Small intestine (tissue), 7 donors: ENCODE measurements around the gene IDH3G. TPM values are rescaled to one million over a fixed set of nuclear protein-coding genes. Genes with fewer than 3 reads are reported as not detected.

Experiments used
- DNase-seq, 2 donors: peaks; one replicate each; pipeline versions ENCODE4 v3.0.0 to v3.0.0-alpha.2; 2013
- FAIRE-seq: peaks from 2 replicates; lab custom pipeline; 2012; peaks lifted over from hg19 to GRCh38; lab: Jason Lieb, UNC
- H3K27ac ChIP-seq, 3 donors: one replicate each; pipeline ENCODE4 v1.5.1; 2013; ENCODE audit warnings: low read length in 2 of 3, mild to moderate bottlenecking in 2 of 3, control low read depth in 1 of 3, inconsistent platforms in 1 of 3, low read depth in 1 of 3, moderate library complexity in 1 of 3
- H3K27me3 ChIP-seq, 3 donors: one replicate each; pipeline ENCODE4 v1.6.1; 2013; ENCODE audit warnings: low read length in 3 of 3, inconsistent platforms in 1 of 3; ENCODE audit not compliant: control insufficient read depth in 3 of 3, insufficient read depth in 3 of 3
- H3K36me3 ChIP-seq, 3 donors: one replicate each; pipeline ENCODE4 v1.6.1; 2013; ENCODE audit warnings: low read length in 3 of 3, inconsistent platforms in 1 of 3, low read depth in 1 of 3, mild to moderate bottlenecking in 1 of 3, moderate library complexity in 1 of 3; ENCODE audit not compliant: control insufficient read depth in 3 of 3, insufficient read depth in 2 of 3
- H3K4me1 ChIP-seq, 3 donors: one replicate each; pipeline ENCODE4 v1.6.1; 2013; ENCODE audit warnings: low read length in 2 of 3, inconsistent platforms in 1 of 3, low read depth in 1 of 3, mild to moderate bottlenecking in 1 of 3, moderate library complexity in 1 of 3; ENCODE audit not compliant: control insufficient read depth in 3 of 3, insufficient read depth in 2 of 3
- H3K4me3 ChIP-seq, 3 donors: one replicate each; pipeline ENCODE4 v1.5.1; 2013; ENCODE audit warnings: low read length in 3 of 3, control low read depth in 1 of 3, inconsistent platforms in 1 of 3, low read depth in 1 of 3, mild to moderate bottlenecking in 1 of 3, moderate library complexity in 1 of 3
- H3K9me3 ChIP-seq, 2 donors: one replicate each; pipeline ENCODE4 v1.6.1; 2013; ENCODE audit warnings: low read depth in 1 of 2, low read length in 1 of 2; ENCODE audit not compliant: control insufficient read depth in 2 of 2, insufficient read depth in 1 of 2
- WGBS, 3 donors: extraction: QIAGEN DNeasy Blood & Tissue Kit; methylation state at CpG; one replicate each; pipeline ENCODE4 v1.1.7; 2013; 5-methylcytosine and 5-hydroxymethylcytosine counted together
- polyA plus RNA-seq, 4 donors: library from polyadenylated mRNA; stranded (reverse) in 3 of 4; unstranded in 1 of 4; fragments of 200-250 nt in 3 of 4; fragments of 120-200 nt in 1 of 4; gene quantifications; one replicate each; pipeline versions ENCODE4 v1.2.1 to v1.2.3, GENCODE V29; 2013
- donor health status: healthy with polysubstance abuse.
- donor health status: control.
- donor health status: control.
- donor health status: Bipolar disorder and iron deficiency.
- donor health status: healthy.

The IDH3G gene
- polyA plus RNA-seq, 4 donors, result 59.9 to 114 (median 85.5) TPM

DNA sequence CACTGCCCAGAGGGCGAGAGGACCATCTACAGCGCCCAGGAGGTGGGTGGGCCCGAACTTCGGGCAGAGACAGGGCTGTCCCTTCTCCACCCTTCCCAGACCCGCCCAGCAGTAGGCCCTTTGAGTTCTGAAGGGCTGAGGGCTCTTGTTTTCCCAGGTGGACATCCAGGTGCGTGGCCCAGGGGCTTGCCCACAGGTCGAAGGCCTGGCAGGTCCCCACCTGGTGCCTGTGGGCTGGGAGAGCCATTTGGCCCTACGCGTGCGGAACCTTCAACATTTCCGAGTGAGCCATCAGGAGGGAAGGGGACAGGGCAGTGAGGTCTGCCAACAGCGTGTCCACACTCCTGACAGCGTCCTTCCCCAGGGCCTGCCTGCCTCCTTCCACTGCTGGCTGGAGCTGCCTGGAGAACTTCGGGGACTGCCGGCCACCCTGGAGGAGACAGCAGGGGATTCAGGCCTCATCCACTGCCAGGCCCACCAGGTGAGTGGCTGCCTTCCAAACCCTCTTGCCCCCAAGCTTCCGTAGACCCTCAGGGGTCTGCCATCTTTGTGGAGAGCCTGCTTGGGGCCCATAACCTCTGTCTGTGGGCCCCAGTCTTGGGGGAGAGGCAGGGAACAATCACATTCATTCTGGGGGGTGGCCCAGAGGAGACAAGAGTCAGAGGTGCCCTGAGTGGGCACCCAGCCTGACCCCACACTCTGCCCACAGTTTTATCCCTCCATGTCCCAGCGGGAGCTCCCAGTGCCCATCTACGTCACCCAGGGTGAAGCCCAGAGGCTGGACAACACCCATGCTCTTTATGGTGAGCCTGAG, 23.4 kb downstream of the IDH3G start:
- WGBS, 3 donors, result 91 to 94% (median 92%) methylated on average over 14 to 18 of the region's 18 CpGs
- DNase-seq (no peak), FAIRE-seq (no peak)

GRCh38 chrX:153769865-153770600, 24.1 kb downstream of the IDH3G start:
- WGBS, 3 donors, result 81 to 89% (median 86%) methylated on average over 20 to 24 of the region's 25 CpGs
- no peak for FAIRE-seq

More for the DNA sequence above, 23.4 kb downstream of the IDH3G start:
- no peak overlapping the region for H3K27ac ChIP-seq
- H3K9me3 ChIP-seq, result no peaks in the 10 kb centered on the region
- no peaks in the 10 kb centered on the region for H3K4me1 ChIP-seq
- no peaks in the 10 kb centered on the region for H3K36me3 ChIP-seq
- H3K27me3 ChIP-seq, result no peaks in the 10 kb centered on the region
- no peak overlapping the region for H3K4me3 ChIP-seq

GRCh38 chrX:153769158-153769864, 24.9 kb downstream of the IDH3G start:
- WGBS, 3 donors, result 86 to 90% (median 88%) methylated on average over 18 to 23 of the region's 23 CpGs
- Histone ChIP-seq H3K27me3 (no peaks in the 10 kb centered on the region), H3K4me1 (no peaks in the 10 kb centered on the region), H3K4me3 (no peak overlapping the region), H3K9me3 (no peaks in the 10 kb centered on the region), H3K27ac (no peak overlapping the region), H3K36me3 (no peaks in the 10 kb centered on the region)
- DNase-seq (no peak), FAIRE-seq (no peak)

More at GRCh38 chrX:153769865-153770600, 24.1 kb downstream of the IDH3G start:
- H3K36me3 ChIP-seq, result no peaks in the 10 kb centered on the region
- no peak overlapping the region for H3K27ac ChIP-seq
- no peak overlapping the region for H3K4me3 ChIP-seq
- H3K27me3 ChIP-seq, result no peaks in the 10 kb centered on the region
- no peak for DNase-seq
- no peaks in the 10 kb centered on the region for H3K4me1 ChIP-seq
- H3K9me3 ChIP-seq, result no peaks in the 10 kb centered on the region

GRCh38 chrX:153768311-153769157, 25.6 kb downstream of the IDH3G start:
- 62 to 76% (median 69%) methylated on average over 17 to 22 of the region's 22 CpGs for WGBS, 3 donors
- H3K27ac ChIP-seq, result no peak overlapping the region
- DNase-seq, result no peak
- no peaks in the 10 kb centered on the region for H3K4me1 ChIP-seq
- H3K36me3 ChIP-seq, result no peaks in the 10 kb centered on the region
- no peak overlapping the region for H3K4me3 ChIP-seq
- FAIRE-seq, result no peak
- no peaks in the 10 kb centered on the region for H3K9me3 ChIP-seq
- no peaks in the 10 kb centered on the region for H3K27me3 ChIP-seq

- WGBS, 3 donors, result 95 to 97% (median 95%) methylated on average over 10 to 20 of the region's 20 CpGs
- no peaks in the 10 kb centered on the region for H3K36me3 ChIP-seq
Measured at GRCh38 chrX:153767674-153768055, 26.5 kb downstream of the IDH3G start.

GRCh38 chrX:153766871-153767673, 27.1 kb downstream of the IDH3G start:
- H3K27me3 ChIP-seq, result no peaks in the 10 kb centered on the region
- no peaks in the 10 kb centered on the region for H3K4me1 ChIP-seq
- no peak overlapping the region for H3K27ac ChIP-seq
- H3K9me3 ChIP-seq, result no peaks in the 10 kb centered on the region
- no peaks in the 10 kb centered on the region for H3K36me3 ChIP-seq
- no peak overlapping the region for H3K4me3 ChIP-seq
- DNase-seq, result no peak
- 62 to 86% (median 80%) methylated on average over 16 to 56 of the region's 56 CpGs for WGBS, 3 donors
- FAIRE-seq, result no peak

More at GRCh38 chrX:153767674-153768055, 26.5 kb downstream of the IDH3G start:
- Histone ChIP-seq H3K4me1 (no peaks in the 10 kb centered on the region), H3K27ac (no peak overlapping the region), H3K9me3 (no peaks in the 10 kb centered on the region), H3K4me3 (no peak overlapping the region), H3K27me3 (no peaks in the 10 kb centered on the region)
- FAIRE-seq (no peak), DNase-seq (no peak)

DNA sequence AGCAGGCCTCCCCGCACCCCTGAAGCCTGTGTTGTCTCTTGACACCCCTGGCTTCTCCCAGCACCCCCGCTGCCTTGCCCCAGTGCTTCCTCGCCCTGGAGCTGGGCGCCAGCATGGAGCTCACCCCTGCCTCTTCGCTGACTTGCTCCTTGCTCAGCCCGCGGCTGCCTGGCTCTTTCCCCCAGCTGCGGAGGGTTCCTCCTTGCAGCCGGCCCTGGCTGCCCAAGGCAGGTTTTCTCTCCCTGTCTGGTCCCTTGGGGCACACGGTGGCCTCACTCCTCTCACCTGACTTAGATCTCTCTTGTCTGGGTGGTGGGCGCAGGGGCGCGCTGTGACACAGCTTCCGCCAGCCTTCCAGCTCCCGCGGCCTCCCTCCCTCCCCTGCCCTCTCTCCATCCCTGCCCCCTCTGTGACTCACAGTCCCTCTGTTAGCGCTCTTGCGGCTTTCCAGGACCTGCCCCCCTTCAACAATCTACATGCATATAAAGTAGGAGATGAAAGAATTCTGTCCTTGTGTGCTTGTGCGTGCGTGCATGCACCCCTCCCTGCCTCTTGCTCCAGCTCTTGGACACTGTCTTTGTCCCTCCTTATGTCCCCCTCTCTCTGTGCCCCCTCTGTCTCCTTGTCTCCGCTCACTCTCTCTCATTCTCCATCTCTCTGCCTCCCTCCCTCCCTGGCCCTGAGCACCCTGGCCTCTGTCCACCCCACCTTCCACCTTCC, 27.9 kb downstream of the IDH3G start:
- 29 to 55% (median 41%) methylated on average over 20 to 21 of the region's 21 CpGs for WGBS, 3 donors
- Histone ChIP-seq H3K36me3 (no peaks in the 10 kb centered on the region), H3K4me3 (no peak overlapping the region), H3K9me3 (no peaks in the 10 kb centered on the region), H3K27ac (peak overlapping the region in 1 of 3 donors; percentile 38), H3K4me1 (no peaks in the 10 kb centered on the region), H3K27me3 (no peaks in the 10 kb centered on the region)
- FAIRE-seq (no peak), DNase-seq (peak in 1 of 2 donors; percentile 24)
